Activated T-cell treated with anti-CD3 and anti-CD28 coated beads, Interleukin-2, amount 50 U/mL, for 24 hours (primary cell): Measurements from ENCODE around the gene FSD1.
"Not testable (repeated sequence)": the region's sequence is repeated elsewhere in the genome, so short reads cannot be mapped to it uniquely, and the experiment has no call there.

ENCODE experiments used
- DNase-seq: peaks from one replicate; pipeline ENCODE4 v3.0.0-alpha.2; 2020
- H3K27ac Mint-ChIP-seq: 2 replicates; pipeline ENCODE4 v1.8.0; 2020; ENCODE audit warnings: mild to moderate bottlenecking, mixed read lengths
- H3K27me3 Mint-ChIP-seq: 2 replicates; pipeline ENCODE4 v1.8.0; 2020; ENCODE audit warnings: mixed read lengths
- H3K36me3 Mint-ChIP-seq: 2 replicates; pipeline ENCODE4 v1.8.0; 2020; ENCODE audit warnings: low read depth, mixed read lengths
- H3K4me1 Mint-ChIP-seq: 2 replicates; pipeline ENCODE4 v1.8.0; 2020; ENCODE audit warnings: low read depth, mixed read lengths
- H3K4me3 Mint-ChIP-seq: 2 replicates; pipeline ENCODE4 v1.8.0; 2020; ENCODE audit warnings: mild to moderate bottlenecking, moderate library complexity, mixed read lengths
- H3K9me3 Mint-ChIP-seq: 2 replicates; pipeline ENCODE4 v1.8.0; 2020; ENCODE audit warnings: mixed read lengths

The FSD1 gene

DNA sequence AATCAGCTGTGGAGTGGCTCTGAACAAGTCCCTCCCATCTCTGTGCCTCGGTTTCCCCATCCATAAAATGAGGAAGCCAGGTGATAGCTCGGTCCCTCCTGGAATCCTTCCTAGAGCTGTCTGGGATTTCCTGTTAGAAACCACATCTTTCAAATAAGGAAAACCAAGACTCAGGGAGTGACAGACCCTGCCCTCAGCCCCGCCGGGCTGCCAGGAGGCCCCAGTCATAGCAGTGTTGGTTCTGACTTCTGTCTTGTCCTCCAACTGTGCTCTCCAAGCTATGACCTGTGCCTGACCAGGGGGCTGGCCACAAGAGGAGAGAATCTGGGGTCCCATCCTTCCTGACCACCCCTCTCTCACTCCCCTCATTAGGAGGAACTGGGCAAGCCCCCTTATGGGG is 26.4 kb upstream of the FSD1 start:
- peaks cover 5% of the 10 kb centered on the region for H3K4me1 Mint-ChIP-seq
- peaks cover 37% of the 10 kb centered on the region for H3K27me3 Mint-ChIP-seq
- no peak overlapping the region for H3K27ac Mint-ChIP-seq
- H3K4me3 Mint-ChIP-seq, result no peak overlapping the region
- peaks cover 3% of the 10 kb centered on the region for H3K36me3 Mint-ChIP-seq
- no peak for DNase-seq
- no peaks in the 10 kb centered on the region for H3K9me3 Mint-ChIP-seq

DNA sequence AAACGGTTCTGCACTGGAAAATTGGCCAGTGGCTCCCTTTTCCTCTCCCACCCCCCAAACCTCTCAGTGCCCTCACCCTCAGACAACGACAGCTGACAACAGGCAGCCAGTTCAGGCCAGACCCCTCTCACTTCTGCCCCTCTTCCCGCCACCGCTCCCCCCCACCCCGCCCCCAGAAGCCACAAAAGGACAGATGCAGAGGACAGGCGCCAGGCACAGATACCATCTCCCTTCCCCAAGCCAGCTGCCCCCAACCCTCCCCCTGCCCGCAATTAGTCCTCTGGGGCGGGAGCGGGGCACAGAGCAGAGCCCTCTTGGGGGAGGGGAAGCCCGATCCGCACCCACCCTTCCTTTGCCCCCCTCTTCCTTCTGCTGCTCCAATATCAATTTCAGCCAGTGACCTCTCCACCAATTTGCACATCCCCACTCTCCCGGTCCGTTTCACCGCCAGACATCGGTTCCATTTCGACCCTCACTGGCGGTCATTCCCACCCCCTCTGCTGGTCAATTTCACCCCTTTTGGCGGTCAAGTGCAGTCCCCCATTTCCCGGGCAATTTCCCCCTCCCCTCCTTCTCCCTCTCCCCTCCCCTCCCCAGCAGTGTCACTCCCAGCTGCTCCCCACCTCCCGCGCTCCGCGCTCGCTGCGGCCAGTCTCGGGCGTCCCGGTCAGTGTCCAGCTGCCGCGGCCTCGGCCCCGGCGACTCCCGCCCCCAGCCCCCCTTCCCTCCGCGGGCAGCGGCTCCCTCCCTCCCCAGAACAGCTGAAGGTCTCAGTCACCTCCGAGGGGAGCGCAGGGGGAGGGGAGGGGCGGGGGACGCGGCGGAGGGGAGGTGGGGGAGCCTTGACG is 25.8 kb upstream of the FSD1 start, which contains the start of gene SHD:
Gene SHD, plus strand, starts transcription at position 848 of the 848 bp plus-strand sequence. CDS start 798 bp downstream, outside the sequence.
- no peak for DNase-seq
- no peaks in the 10 kb centered on the region for H3K9me3 Mint-ChIP-seq
- peak within 1 kb of the TSS; percentile 41 for H3K4me3 Mint-ChIP-seq
- no peak within 1 kb of the TSS for H3K27ac Mint-ChIP-seq
- H3K27me3 Mint-ChIP-seq, result peaks cover 37% of the 10 kb centered on the region
- no peaks in the 10 kb centered on the region for H3K36me3 Mint-ChIP-seq
- H3K4me1 Mint-ChIP-seq, result peaks cover 5% of the 10 kb centered on the region

DNA sequence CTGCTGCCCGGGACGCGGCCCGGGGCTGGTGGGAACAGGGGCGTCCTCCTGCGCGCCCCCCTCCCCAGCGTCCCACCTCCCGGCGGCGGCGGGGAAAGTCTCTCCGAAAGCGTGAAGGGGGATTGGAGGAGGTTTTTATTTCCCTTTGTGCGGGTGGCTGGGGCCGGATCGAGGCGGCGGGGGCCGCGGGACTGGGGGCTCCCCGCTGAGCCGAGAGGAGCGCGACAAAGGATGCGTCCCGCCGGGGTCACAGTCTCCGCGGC is 25.2 kb upstream of the FSD1 start:
- Mint-ChIP-seq H3K4me1 (peaks cover 5% of the 10 kb centered on the region), H3K27me3 (peaks cover 37% of the 10 kb centered on the region), H3K36me3 (no peaks in the 10 kb centered on the region), H3K27ac (no peak overlapping the region), H3K4me3 (no peak overlapping the region), H3K9me3 (no peaks in the 10 kb centered on the region)
- DNase-seq, result no peak

DNA sequence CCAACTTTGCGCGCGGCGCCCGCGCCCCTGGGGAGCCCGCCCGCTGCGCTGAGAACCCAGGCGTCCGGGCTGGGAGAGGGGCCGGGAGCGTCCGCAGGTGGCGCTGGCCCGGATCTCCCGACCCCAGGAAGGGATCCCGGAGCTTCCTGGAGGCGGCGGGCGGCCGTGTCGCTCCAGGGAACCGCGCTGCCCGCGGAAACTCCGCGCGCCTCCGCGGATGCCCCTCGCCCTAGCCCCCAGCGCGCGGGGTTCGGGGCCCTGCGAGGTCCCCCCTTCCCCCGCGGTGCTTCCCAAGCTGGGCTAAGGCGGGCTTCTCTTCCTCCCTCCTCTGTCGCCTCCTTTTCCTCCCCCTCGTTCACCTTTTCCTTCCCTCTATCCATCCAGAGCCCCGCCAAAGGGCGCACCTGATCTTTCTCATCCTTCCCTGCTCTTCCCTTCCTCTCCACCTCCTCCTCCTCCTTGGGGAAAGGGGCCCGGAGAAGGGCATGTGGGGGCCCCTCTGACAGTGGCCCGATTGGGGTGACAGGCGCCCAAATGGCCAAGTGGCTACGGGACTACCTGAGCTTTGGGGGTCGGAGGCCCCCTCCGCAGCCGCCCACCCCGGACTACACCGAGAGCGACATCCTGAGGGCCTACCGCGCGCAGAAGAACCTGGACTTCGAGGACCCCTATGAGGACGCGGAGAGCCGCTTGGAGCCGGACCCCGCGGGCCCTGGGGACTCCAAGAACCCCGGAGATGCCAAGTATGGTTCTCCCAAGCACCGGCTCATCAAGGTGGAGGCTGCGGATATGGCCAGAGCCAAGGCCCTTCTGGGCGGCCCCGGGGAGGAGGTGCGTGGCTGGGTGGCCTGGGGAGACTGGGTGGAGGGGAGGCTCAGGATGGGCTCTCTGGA is 24.6 kb upstream of the FSD1 start:
- Mint-ChIP-seq H3K27ac (no peak overlapping the region), H3K4me3 (peak overlapping the region; percentile 41), H3K4me1 (peaks cover 5% of the 10 kb centered on the region), H3K9me3 (no peaks in the 10 kb centered on the region), H3K27me3 (peaks cover 37% of the 10 kb centered on the region), H3K36me3 (no peaks in the 10 kb centered on the region)
- no peak for DNase-seq

DNA sequence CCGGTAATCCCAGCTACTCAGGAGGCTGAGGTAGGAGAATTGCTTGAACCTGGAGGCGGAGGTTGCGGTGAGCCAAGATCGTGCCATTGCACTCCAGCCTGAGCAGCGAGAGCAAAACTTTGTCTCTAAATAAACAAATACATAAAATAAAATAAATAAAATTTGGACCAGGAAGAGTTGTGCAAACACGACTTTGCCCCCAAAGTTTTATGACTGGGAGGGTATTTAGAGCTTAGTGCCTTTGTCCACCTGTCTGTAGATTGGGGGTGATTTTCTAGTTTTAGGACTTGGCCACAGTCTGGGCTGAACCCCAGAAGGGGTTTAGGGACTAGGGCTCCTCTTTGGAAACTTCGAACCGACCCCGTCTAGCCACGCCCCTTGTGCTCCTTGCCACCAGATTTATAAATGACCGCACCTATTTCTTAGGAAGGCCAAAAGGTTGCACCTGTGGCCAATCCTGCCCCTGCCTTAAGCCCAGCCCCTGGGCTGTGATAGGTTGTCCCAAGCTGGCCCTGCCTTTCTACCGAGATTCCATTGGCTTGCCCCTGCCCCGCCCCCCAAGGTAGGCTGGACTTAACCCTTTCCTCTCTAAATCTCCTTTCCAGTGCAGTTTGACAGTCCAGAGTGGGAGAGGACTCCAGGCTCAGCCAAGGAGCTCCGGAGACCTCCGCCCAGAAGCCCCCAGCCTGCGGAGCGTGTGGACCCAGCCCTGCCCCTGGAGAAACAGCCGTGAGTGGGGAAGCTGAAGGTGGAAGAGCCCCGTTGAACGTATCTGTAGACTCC is 20.0 kb upstream of the FSD1 start:
- no peak overlapping the region for H3K27ac Mint-ChIP-seq
- no peaks in the 10 kb centered on the region for H3K9me3 Mint-ChIP-seq
- H3K27me3 Mint-ChIP-seq, result peaks cover 25% of the 10 kb centered on the region
- no peaks in the 10 kb centered on the region for H3K36me3 Mint-ChIP-seq
- no peak overlapping the region for H3K4me3 Mint-ChIP-seq
- H3K4me1 Mint-ChIP-seq, result peaks cover 3% of the 10 kb centered on the region
- no peak for DNase-seq

DNA sequence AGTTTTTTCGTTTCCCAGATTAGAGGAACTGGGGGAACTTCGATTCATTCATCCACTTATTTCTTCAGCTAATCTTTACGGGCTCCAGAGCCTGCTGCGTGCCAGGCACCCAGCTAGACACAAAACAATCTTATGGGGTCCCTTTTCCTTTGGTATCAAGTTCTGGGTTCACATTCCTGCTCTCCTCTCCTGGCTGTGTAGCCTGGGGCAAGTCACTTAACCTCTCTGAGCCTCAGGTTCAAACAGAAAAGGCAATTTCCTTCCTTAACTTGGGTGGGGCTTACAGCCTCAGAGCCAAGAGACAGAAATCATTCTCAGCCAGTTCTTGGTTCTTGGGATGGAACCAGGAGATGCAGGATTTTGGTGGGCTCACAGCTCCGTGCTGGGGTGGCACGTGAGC is 19.4 kb upstream of the FSD1 start:
- H3K4me1 Mint-ChIP-seq, result no peaks in the 10 kb centered on the region
- no peak overlapping the region for H3K4me3 Mint-ChIP-seq
- no peak overlapping the region for H3K27ac Mint-ChIP-seq
- no peaks in the 10 kb centered on the region for H3K36me3 Mint-ChIP-seq
- no peak for DNase-seq
- H3K9me3 Mint-ChIP-seq, result no peaks in the 10 kb centered on the region
- peaks cover 22% of the 10 kb centered on the region for H3K27me3 Mint-ChIP-seq

DNA sequence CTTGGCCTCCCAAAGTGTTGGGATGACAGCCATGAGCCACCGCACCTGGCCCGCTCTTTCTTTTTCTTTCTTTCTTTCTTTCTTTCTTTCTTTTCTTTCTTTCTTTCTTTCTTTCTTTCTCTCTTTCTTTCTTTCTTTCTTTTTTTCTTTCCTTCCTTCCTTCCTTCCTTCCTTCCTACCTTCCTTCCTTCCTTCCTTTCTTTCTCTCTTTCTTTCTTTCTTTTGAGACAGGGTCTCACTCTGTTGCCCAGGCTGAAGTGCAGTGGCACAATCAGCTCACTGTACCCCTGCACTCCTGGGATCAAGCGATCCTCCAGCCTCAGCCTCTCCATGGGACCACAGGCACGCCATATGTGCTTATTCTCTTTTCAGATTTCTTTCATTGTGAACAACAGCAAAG is 18.3 kb upstream of the FSD1 start:
- H3K4me1 Mint-ChIP-seq, H3K9me3 Mint-ChIP-seq, DNase-seq, H3K4me3 Mint-ChIP-seq, H3K27me3 Mint-ChIP-seq, H3K27ac Mint-ChIP-seq, H3K36me3 Mint-ChIP-seq: not testable (repeated sequence)

DNA sequence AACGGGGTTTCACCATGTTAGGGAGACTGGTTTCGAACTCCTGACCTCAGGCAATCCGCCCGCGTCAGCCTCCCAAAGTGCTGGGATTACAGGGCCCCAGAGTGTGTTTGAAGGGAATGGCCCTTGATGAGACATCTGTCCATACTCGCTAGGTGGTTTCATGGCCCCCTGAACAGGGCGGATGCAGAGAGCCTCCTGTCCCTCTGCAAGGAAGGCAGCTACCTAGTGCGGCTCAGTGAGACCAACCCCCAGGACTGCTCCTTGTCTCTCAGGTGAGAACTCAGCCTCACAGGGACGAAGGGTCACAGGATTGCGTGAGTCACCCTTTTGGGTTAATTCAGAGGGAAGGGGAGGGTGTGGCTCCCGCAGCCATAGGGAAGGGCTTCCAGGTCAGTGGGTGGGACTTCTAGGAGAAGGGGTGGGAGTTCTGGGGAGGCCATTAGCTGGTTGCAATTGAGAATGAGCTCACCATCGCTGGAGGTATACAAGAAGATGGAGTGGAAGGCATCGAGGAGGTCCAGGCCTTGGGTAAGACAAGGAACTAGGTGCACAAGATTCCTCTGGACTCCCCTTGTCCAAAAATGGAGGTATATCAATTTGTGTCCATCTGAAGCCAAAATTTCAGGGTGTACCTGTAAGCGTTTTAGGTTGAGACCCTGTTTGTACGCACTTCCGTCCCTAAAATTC is 16.2 kb upstream of the FSD1 start:
- no peak for DNase-seq
- no peak overlapping the region for H3K27ac Mint-ChIP-seq
- no peaks in the 10 kb centered on the region for H3K4me1 Mint-ChIP-seq
- H3K4me3 Mint-ChIP-seq, result no peak overlapping the region
- no peaks in the 10 kb centered on the region for H3K27me3 Mint-ChIP-seq
- no peaks in the 10 kb centered on the region for H3K36me3 Mint-ChIP-seq
- no peaks in the 10 kb centered on the region for H3K9me3 Mint-ChIP-seq

DNA sequence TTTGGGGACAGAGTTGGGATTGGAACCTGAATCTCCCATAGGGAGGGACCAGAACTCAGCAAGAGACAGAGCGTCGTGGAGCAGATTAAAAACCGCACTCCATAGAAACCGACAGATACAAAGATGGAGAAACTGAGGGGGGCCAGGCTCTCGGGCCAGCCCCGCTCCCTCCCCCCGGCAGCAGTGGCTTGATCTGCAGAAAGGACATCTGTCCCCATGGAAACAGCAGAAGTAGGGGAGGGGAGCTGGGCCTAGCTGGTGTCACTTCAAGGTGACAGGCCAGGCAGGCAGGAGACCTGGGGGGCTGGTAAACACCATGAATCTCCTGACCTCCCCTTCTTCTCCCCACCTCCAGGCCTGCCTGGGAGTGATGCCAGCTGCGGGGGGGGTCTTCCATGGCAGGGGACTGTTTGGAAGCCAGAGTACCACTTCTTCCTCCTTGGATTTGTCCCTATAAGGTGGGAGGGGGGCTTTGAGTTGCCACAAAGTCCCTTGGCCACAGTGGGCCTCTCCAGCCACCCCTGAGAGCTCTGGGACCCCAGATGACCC is 13.1 kb upstream of the FSD1 start:
- H3K36me3 Mint-ChIP-seq, result peaks cover 2% of the 10 kb centered on the region
- H3K27ac Mint-ChIP-seq, result no peak overlapping the region
- H3K27me3 Mint-ChIP-seq, result no peaks in the 10 kb centered on the region
- H3K9me3 Mint-ChIP-seq, result no peaks in the 10 kb centered on the region
- H3K4me1 Mint-ChIP-seq, result no peaks in the 10 kb centered on the region
- no peak overlapping the region for H3K4me3 Mint-ChIP-seq
- no peak for DNase-seq

DNA sequence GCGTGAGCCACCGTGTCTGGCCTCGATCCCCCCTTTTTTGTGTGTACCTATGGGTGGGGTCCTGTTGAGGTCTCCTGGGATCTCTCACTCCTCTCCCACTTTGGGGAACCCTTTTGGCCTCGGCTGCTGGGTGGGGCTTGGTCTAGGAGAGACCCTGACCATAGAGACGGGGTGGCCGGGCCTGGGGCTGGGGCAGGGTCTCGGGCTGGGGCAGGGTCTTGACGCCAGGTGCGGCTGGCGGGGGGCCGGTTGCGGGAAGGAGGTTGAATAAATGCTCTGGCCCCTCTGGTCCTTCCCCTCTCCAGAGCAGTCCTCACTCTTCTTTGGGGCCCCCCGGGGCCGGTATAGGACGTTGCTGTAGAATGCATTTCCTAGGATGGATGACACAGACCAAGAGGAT is 11.9 kb upstream of the FSD1 start:
- Mint-ChIP-seq H3K27ac (no peak overlapping the region), H3K36me3 (peaks cover 2% of the 10 kb centered on the region), H3K4me3 (no peak overlapping the region), H3K4me1 (no peaks in the 10 kb centered on the region), H3K27me3 (no peaks in the 10 kb centered on the region), H3K9me3 (no peaks in the 10 kb centered on the region)
- DNase-seq, result no peak

DNA sequence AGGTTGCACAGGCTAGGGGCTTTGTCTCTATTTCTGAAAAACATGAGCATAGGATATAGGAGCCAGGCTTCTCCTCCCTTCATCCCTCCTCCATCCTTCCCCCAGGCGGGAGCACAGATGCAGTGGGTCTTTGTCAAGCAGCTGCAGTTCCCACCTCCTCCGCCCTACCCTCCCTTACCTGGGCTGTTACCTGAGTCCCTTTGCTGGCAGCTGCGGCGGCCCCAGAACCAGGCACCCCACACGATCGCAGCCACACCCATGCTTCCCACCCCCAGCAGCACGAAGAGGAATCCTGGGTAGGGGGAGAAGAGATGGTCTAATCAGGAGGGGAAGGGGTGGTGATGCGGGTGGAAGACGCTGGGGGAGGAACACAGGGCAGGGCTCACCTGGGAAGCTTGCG is 10.0 kb upstream of the FSD1 start:
- H3K36me3 Mint-ChIP-seq, result peaks cover 2% of the 10 kb centered on the region
- H3K27ac Mint-ChIP-seq, result no peak overlapping the region
- no peaks in the 10 kb centered on the region for H3K27me3 Mint-ChIP-seq
- peaks cover 11% of the 10 kb centered on the region for H3K4me1 Mint-ChIP-seq
- no peak for DNase-seq
- no peak overlapping the region for H3K4me3 Mint-ChIP-seq
- H3K9me3 Mint-ChIP-seq, result no peaks in the 10 kb centered on the region

DNA sequence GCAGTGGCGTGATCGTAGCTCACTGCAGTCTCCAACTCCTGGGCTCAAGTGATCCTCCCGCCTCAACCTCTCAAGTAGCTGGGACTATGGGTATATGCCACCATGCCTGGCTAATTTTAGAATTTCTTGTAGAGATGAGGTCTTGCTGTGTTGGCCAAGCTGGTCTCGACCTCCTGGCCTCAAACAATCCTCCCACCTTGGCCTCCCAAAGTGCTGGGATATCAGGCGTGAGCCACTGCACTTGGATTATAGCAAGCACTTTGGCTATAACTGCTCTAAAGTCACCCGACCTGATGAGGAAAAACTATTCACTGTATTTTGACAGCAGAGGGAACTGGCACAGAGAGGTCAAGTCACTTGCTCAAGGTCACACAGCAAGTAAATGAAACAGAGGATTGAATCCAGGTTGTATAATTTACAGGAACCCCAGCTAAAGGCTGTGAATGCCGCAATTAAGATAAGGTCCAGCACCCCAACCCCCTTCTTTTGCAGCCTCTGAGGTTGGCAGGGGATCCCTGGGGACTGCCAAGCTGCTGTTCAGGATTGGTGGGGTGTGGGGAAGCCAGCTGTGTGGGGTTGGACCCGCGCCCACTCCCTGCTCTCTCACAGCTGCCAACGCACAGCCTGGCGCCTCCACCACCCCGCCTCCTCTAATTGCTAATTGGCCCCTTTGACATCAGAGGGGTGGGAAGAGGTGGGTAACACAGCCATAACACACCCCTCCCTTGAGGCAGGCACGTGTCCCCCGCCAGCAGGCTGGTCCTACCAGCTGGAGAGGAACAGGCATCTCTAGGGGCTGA is 8.2 kb upstream of the FSD1 start:
- peaks cover 2% of the 10 kb centered on the region for H3K36me3 Mint-ChIP-seq
- H3K9me3 Mint-ChIP-seq, result no peaks in the 10 kb centered on the region
- H3K27ac Mint-ChIP-seq, result no peak overlapping the region
- peaks cover 14% of the 10 kb centered on the region for H3K4me1 Mint-ChIP-seq
- no peak overlapping the region for H3K4me3 Mint-ChIP-seq
- DNase-seq, result no peak
- no peaks in the 10 kb centered on the region for H3K27me3 Mint-ChIP-seq
